ENCODE measurements around the gene EPHB1.

GRCh38 chr3:135197246-135197645 lies 402.2 kb downstream of the EPHB1 start:
- TF ChIP-seq CTCF (conservative IDR thresholded peaks at IDR 0.05; ENCODE audit: low read depth, low read length) = no peak
- no peak for TF ChIP-seq EZH2 (IDR thresholded peaks at IDR 0.05; ENCODE audit: borderline replicate concordance, low read depth, low read length, poor library complexity, severe bottlenecking)

Measured in A673 (cell line).